Bronchial epithelial cell (primary cell): ENCODE measurements around the gene VEGFD. TPM values are rescaled to one million over a fixed set of nuclear protein-coding genes. Genes with fewer than 3 reads are reported as not detected.
A peak's percentile ranks its signal among the peaks of the same experiment; 100 is the strongest.

Source experiments
- DNase-seq: peaks from one replicate; pipeline ENCODE4 v3.0.0-alpha.2; 2010; ENCODE audit warnings: low read depth
- FAIRE-seq: peaks from 2 replicates; lab custom pipeline; 2011; peaks lifted over from hg19 to GRCh38; lab: Jason Lieb, UNC
- H3K27me3 ChIP-seq: 2 replicates; pipeline ENCODE4 v1.5.1; 2011; ENCODE audit warnings: low read length; ENCODE audit not compliant: control insufficient read depth, insufficient read depth
- H3K36me3 ChIP-seq: 2 replicates; pipeline ENCODE4 v1.5.1; 2011; ENCODE audit warnings: low read length; ENCODE audit not compliant: control insufficient read depth, insufficient read depth
- H3K4me3 ChIP-seq: 2 replicates; pipeline ENCODE4 v1.5.1; 2011; ENCODE audit warnings: mild to moderate bottlenecking, low read depth, low read length, control low read depth
- CTCF ChIP-seq: IDR thresholded peaks from 2 replicates; pipeline ENCODE4 v1.5.1; 2011; ENCODE audit warnings: mild to moderate bottlenecking, moderate library complexity, low read length, control low read depth, inconsistent platforms; ENCODE audit not compliant: insufficient read depth, severe bottlenecking
- total RNA-seq: library from RNA; depleted of rRNA; stranded (reverse); fragments of >200 nt; gene quantifications from 2 replicates; pipeline ENCODE4 v1.2.1, GENCODE V29; 2014

Gene VEGFD
- total RNA-seq, 1 donor from 2014 or later = 0.26 TPM

GRCh38 chrX:15334561-15334960, 49.7 kb downstream of the VEGFD start:
- H3K36me3 ChIP-seq = peaks cover 3% of the 10 kb centered on the region
- DNase-seq (peak; percentile 85), FAIRE-seq (peak; percentile 75)
- no peaks in the 10 kb centered on the region for H3K27me3 ChIP-seq
- TF ChIP-seq CTCF = no peak
- H3K4me3 ChIP-seq = peak overlapping the region; percentile 78

GRCh38 chrX:15328821-15329220, 55.4 kb downstream of the VEGFD start:
- no peak for TF ChIP-seq CTCF
- FAIRE-seq = no peak
- no peak overlapping the region for H3K4me3 ChIP-seq
- H3K36me3 ChIP-seq = peaks cover 6% of the 10 kb centered on the region
- H3K27me3 ChIP-seq = no peaks in the 10 kb centered on the region
- DNase-seq = no peak

GRCh38 chrX:15328131-15328530, 56.1 kb downstream of the VEGFD start:
- H3K36me3 ChIP-seq = peaks cover 6% of the 10 kb centered on the region
- no peak overlapping the region for H3K4me3 ChIP-seq
- TF ChIP-seq CTCF = no peak
- no peak for FAIRE-seq
- H3K27me3 ChIP-seq = no peaks in the 10 kb centered on the region
- DNase-seq = peak; percentile 48

- Histone ChIP-seq H3K4me3 (no peak overlapping the region), H3K36me3 (peaks cover 3% of the 10 kb centered on the region), H3K27me3 (no peaks in the 10 kb centered on the region)
- FAIRE-seq (no peak), DNase-seq (no peak)
- TF ChIP-seq CTCF = no peak
These were observed 61.7 kb downstream of the VEGFD start for GRCh38 chrX:15322472-15322871.

GRCh38 chrX:15322072-15322471, 62.1 kb downstream of the VEGFD start:
- peaks cover 3% of the 10 kb centered on the region for H3K36me3 ChIP-seq
- H3K27me3 ChIP-seq = no peaks in the 10 kb centered on the region
- FAIRE-seq (no peak), DNase-seq (no peak)
- no peak overlapping the region for H3K4me3 ChIP-seq
- TF ChIP-seq CTCF = no peak

- H3K4me3 ChIP-seq = no peak overlapping the region
- no peak for DNase-seq
- no peak for TF ChIP-seq CTCF
- no peaks in the 10 kb centered on the region for H3K27me3 ChIP-seq
- no peak for FAIRE-seq
- H3K36me3 ChIP-seq = peaks cover 3% of the 10 kb centered on the region
These were observed 62.8 kb downstream of the VEGFD start for GRCh38 chrX:15321447-15321846.
